ENCODE data around the gene BSPRY. TPM values are rescaled to one million over a fixed set of nuclear protein-coding genes. Genes with fewer than 3 reads are reported as not detected.
A peak's percentile ranks its signal among the peaks of the same experiment; 100 is the strongest.

BSPRY gene
- total RNA-seq, 2 donors from 2014 or later = 32.6 to 39.9 TPM

GRCh38 chr9:113410207-113410864 lies 61.0 kb downstream of the BSPRY start, which contains the start of the genes C9orf43 and POLE3:
Gene C9orf43 (plus strand): TSS chr9:113410747. CDS start chr9:113413494, 2,747 bp downstream.
Gene POLE3 (minus strand): TSS chr9:113410675. CDS start chr9:113410293, 382 bp downstream.
- peak; percentile 95 for ATAC-seq
- intact Hi-C loops (cut with DNase I, micrococcal nuclease) = no loop called here

GRCh38 chr9:113416149-113416721 lies 66.9 kb downstream of the BSPRY start:
- intact Hi-C loops (cut with DNase I, micrococcal nuclease) = no loop called here
- DNase-seq (no peak), ATAC-seq (no peak)

More at GRCh38 chr9:113410207-113410864, 61.0 kb downstream of the BSPRY start, which contains the start of the genes C9orf43 and POLE3:
- DNase-seq = peak; percentile 94 to 97

GRCh38 chr9:113417370-113417769 lies 68.0 kb downstream of the BSPRY start:
- ATAC-seq = no peak
- intact Hi-C loops (cut with DNase I, micrococcal nuclease) = no loop called here

More at GRCh38 chr9:113417370-113417769, 68.0 kb downstream of the BSPRY start:
- DNase-seq = no peak

Other genes starting within 250 kb of the BSPRY start
- 10 to 100 TPM; 25.4 to 26.3 TPM for gene SLC31A2, start 198.5 kb upstream of the BSPRY start, total RNA-seq
- 10 to 100 TPM; 23.5 to 25.0 TPM for gene FKBP15, start 128.3 kb upstream of the BSPRY start, total RNA-seq
- gene SLC31A1, start 128.0 kb upstream of the BSPRY start, total RNA-seq = 10 to 100 TPM; 34.5 to 55.8 TPM
- 10 to 100 TPM; 23.6 to 25.6 TPM for gene CDC26, start 74.0 kb upstream of the BSPRY start, total RNA-seq
- gene PRPF4, start 73.9 kb upstream of the BSPRY start, total RNA-seq = 10 to 100 TPM; 12.0 to 13.6 TPM
- 1 to 10 TPM in 1 of 2 donors, under 1 TPM in 1; 0.85 to 1.3 TPM for gene RNF183, start 46.2 kb upstream of the BSPRY start, total RNA-seq
- gene WDR31, start 9.3 kb upstream of the BSPRY start, total RNA-seq = 1 to 10 TPM; 3.0 to 3.6 TPM
- 100 to 1,000 TPM; 143 to 156 TPM for gene HDHD3, start 27.4 kb downstream of the BSPRY start, total RNA-seq
- 10 to 100 TPM; 58.8 to 64.1 TPM for gene ALAD, start 51.7 kb downstream of the BSPRY start, total RNA-seq
- gene POLE3, start 61.1 kb downstream of the BSPRY start, total RNA-seq = 10 to 100 TPM; 19.5 to 23.3 TPM
- under 1 TPM; 0.11 to 0.21 TPM for gene C9orf43, start 61.2 kb downstream of the BSPRY start, total RNA-seq
- gene RGS3, start 114.2 kb downstream of the BSPRY start, total RNA-seq = 10 to 100 TPM; 59.6 to 74.8 TPM

All from left colon (tissue), 2 donors.